Epithelial cell of esophagus (primary cell): Measurements from ENCODE around the gene ITPR1.

Source experiments
- DNase-seq: peaks from one replicate; pipeline ENCODE4 v3.0.0; 2010; ENCODE audit warnings: low read depth
- H3K4me3 ChIP-seq: 2 replicates; pipeline ENCODE4 v1.5.1; 2011; ENCODE audit warnings: mild to moderate bottlenecking, low read length, control low read depth
- CTCF ChIP-seq: IDR thresholded peaks from 2 replicates; pipeline ENCODE4 v1.5.1; 2011; ENCODE audit warnings: low read depth, mild to moderate bottlenecking, low read length, control low read depth, inconsistent platforms; ENCODE audit not compliant: insufficient read depth; ENCODE audit errors: missing control alignments

The ITPR1 gene

GRCh38 chr3:4528320-4528719 lies 35.2 kb downstream of the ITPR1 start:
- no peak overlapping the region for H3K4me3 ChIP-seq
- TF ChIP-seq CTCF: no peak
- no peak for DNase-seq

- no peak for TF ChIP-seq CTCF
- no peak overlapping the region for H3K4me3 ChIP-seq
- DNase-seq: no peak
These were observed 35.9 kb downstream of the ITPR1 start for GRCh38 chr3:4528819-4529600.

GRCh38 chr3:4529876-4530588 lies 36.9 kb downstream of the ITPR1 start:
- H3K4me3 ChIP-seq: no peak overlapping the region
- TF ChIP-seq CTCF: no peak
- DNase-seq: no peak

- H3K4me3 ChIP-seq: no peak overlapping the region
- no peak for TF ChIP-seq CTCF
- peak; percentile 35 for DNase-seq
These were observed 38.4 kb downstream of the ITPR1 start for GRCh38 chr3:4531478-4532025.

GRCh38 chr3:4532535-4533112 lies 39.5 kb downstream of the ITPR1 start:
- H3K4me3 ChIP-seq: no peak overlapping the region
- no peak for DNase-seq
- TF ChIP-seq CTCF: no peak

- DNase-seq: no peak
- no peak for TF ChIP-seq CTCF
- H3K4me3 ChIP-seq: no peak overlapping the region
These were observed 40.6 kb downstream of the ITPR1 start for GRCh38 chr3:4533489-4534443.
